Adrenal gland (tissue), 12 donors: ENCODE results near the gene SEMA5A. TPM values are rescaled to one million over a fixed set of nuclear protein-coding genes. Genes with fewer than 3 reads are reported as not detected.

Experiments used
- DNase-seq, 7 donors: peaks; one replicate each; pipeline ENCODE4 v3.0.0-alpha.2; 2019 to 2020
- H3K27ac ChIP-seq, 5 donors: fragments of 200-600 bp; sonication (generic) in 4 of 5; 1 replicate in 3 of 5; 2 replicates in 2 of 5; pipeline versions ENCODE4 v1.5.1 to v1.8.0; 2016 to 2020; ENCODE audit warnings: mild to moderate bottlenecking in 1 of 5
- H3K27me3 ChIP-seq: fragments of 200-600 bp; 2 replicates; pipeline ENCODE4 v1.8.0; 2021
- H3K36me3 ChIP-seq, 2 donors: fragments of 200-600 bp; replicated peaks in 1 of 2; 1 replicate in 1 of 2; 2 replicates in 1 of 2; pipeline versions ENCODE4 v1.5.1 to v1.8.0; 2018 to 2022
- H3K4me1 ChIP-seq, 2 donors: fragments of 200-600 bp; replicated peaks in 1 of 2; 1 replicate in 1 of 2; 2 replicates in 1 of 2; pipeline versions ENCODE4 v1.5.1 to v1.8.0; 2018 to 2021
- H3K4me3 ChIP-seq, 4 donors: fragments of 200-600 bp; sonication (generic) in 3 of 4; one replicate each; pipeline ENCODE4 v1.5.1; 2016 to 2018
- H3K9me3 ChIP-seq, 3 donors: fragments of 200-600 bp; sonication (generic) in 1 of 3; replicated peaks in 1 of 3; 1 replicate in 2 of 3; 2 replicates in 1 of 3; pipeline versions ENCODE4 v1.5.1 to v1.8.0; 2016 to 2021
- CTCF ChIP-seq, 6 experiments: fragments of 450-650 bp in 4 of 6; fragments of 200-600 bp in 2 of 6; sonication (generic) in 1 of 6; IDR thresholded peaks; 1 replicate in 5 of 6; 2 replicates in 1 of 6; pipeline versions ENCODE4 v1.5.1 to v1.8.0; 2016 to 2021; ENCODE audit warnings: antibody characterized with exemption in 6 of 6, mild to moderate bottlenecking in 2 of 6, moderate library complexity in 1 of 6
- POLR2A ChIP-seq, 2 donors: fragments of 450-650 bp; IDR thresholded peaks; one replicate each; pipeline ENCODE4 v1.6.1; 2017; ENCODE audit warnings: antibody characterized with exemption in 2 of 2, mild to moderate bottlenecking in 2 of 2, moderate library complexity in 1 of 2
- WGBS, 4 donors: extraction: QIAGEN DNeasy Blood & Tissue Kit in 2 of 4; methylation state at CpG; one replicate each; pipeline versions ENCODE4 v1.1.5 to v1.1.7; 2013 to 2017; 5-methylcytosine and 5-hydroxymethylcytosine counted together
- intact Hi-C, 2 donors: fragments of 100-400 bp; cut with DNase I; formaldehyde crosslinking; loops; one replicate each; pipeline versions ENCODE4 v1.14.1 to v1.15.0; 2022 to 2023
- polyA plus RNA-seq, 3 donors: library from polyadenylated mRNA; stranded (reverse); fragments of 200-250 nt in 2 of 3; fragments of 350-450 nt in 1 of 3; fragmentation: Illumina TruSeq in 1 of 3; extraction: RNeasy Lipid Tissue Mini Kit (QIAGEN cat#74804) in 1 of 3; gene quantifications; one replicate each; pipeline ENCODE4 v1.2.3, GENCODE V29; 2013 to 2014
- total RNA-seq, 9 donors: library from RNA; depleted of rRNA in 4 of 9; stranded (reverse); fragments of >200 nt in 4 of 9; fragments of 120-200 nt in 1 of 9; fragmentation: NEBNext Ultra II Directional in 1 of 9; extraction: Animal tissue kit (Norgen Biotek cat#: 25700) in 1 of 9; gene quantifications; one replicate each; pipeline versions ENCODE4 v1.1.0 to v1.2.4, GENCODE V29; 2013 to 2023
- donor health status: healthy with polysubstance abuse.
- donor health status: Bipolar disorder and iron deficiency.
- donor health status: DM: yes; HTN: yes; CAD: no.
- donor health status: DM: no; HTN: no; CAD: no.
- donor health status: DM: no; HTN: no; CAD: no.
- donor health status: DM: yes; HTN: yes; CAD: no.

The SEMA5A gene
- total and polyA plus RNA-seq, 12 donors, result 0.40 to 6.0 (median 2.6) TPM

- no peak for TF ChIP-seq POLR2A (IDR thresholded peaks at IDR 0.05)
- TF ChIP-seq CTCF (IDR thresholded peaks at IDR 0.05), result no peak
- intact Hi-C loops, result no loop called here
- no peaks in the 10 kb centered on the region for H3K9me3 ChIP-seq
- H3K4me3 ChIP-seq, result no peak overlapping the region
- 68 to 87% (median 83%) methylated on average over 4 of the region's 4 CpGs for WGBS, 4 donors
- H3K36me3 ChIP-seq, result no peaks in the 10 kb centered on the region
- no peak for DNase-seq
- H3K27me3 ChIP-seq, result no peaks in the 10 kb centered on the region
- H3K4me1 ChIP-seq, result no peaks in the 10 kb centered on the region
- no peak overlapping the region for H3K27ac ChIP-seq
Measured at GRCh38 chr5:9332026-9332425, 213.8 kb downstream of the SEMA5A start.

DNA sequence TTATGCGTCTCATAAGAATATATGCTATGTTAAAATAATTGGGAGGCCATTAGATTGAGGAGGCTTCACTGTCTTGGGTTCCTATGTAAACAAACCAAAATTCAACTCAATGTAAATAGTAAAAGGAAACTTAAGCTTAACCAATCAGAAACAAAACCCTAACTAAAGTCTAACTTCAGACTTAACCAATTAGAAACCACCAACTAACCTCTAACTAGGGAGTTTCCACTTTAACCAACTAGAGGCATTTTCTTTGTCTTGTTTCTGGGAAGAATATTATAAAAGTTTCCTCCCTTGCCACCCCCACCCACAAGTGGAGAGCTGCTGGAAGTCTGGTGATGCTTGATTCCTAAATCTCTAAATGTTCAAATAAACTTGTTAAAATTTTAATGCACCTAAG lies 214.5 kb downstream of the SEMA5A start:
- intact Hi-C loops, result no loop called here
- Histone ChIP-seq H3K4me3 (no peak overlapping the region), H3K9me3 (no peaks in the 10 kb centered on the region), H3K27ac (no peak overlapping the region), H3K4me1 (no peaks in the 10 kb centered on the region), H3K27me3 (no peaks in the 10 kb centered on the region), H3K36me3 (no peaks in the 10 kb centered on the region)
- 89 to 91% (median 91%) methylated on average over 1 of the region's 1 CpG for WGBS, 4 donors
- TF ChIP-seq CTCF (IDR thresholded peaks at IDR 0.05) (no peak), POLR2A (IDR thresholded peaks at IDR 0.05) (no peak)
- no peak for DNase-seq

DNA sequence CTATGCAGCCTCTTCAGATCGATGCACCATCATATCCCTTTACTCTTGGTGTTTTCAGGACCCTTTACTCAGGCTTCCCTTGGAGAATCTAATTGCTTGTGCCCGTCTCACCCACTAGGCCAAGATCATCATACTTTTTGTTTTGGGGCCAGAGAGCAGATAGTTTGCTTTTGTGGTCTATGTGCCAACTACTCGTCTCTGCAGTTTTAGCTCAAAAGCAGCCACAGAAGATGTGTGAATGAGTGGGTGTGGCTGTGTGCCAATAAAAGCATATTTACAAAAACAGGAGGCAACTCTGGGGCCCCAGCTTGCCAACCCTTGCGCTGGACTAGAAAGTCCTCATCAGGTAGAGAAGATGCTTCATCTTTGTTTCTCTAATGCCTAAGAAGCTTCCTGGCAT lies 216.8 kb downstream of the SEMA5A start:
- WGBS, 4 donors, result 51 to 69% (median 60%) methylated on average over 4 of the region's 4 CpGs
- Histone ChIP-seq H3K4me1 (no peaks in the 10 kb centered on the region), H3K4me3 (no peak overlapping the region), H3K27me3 (no peaks in the 10 kb centered on the region), H3K36me3 (no peaks in the 10 kb centered on the region), H3K27ac (no peak overlapping the region), H3K9me3 (no peaks in the 10 kb centered on the region)
- TF ChIP-seq POLR2A (IDR thresholded peaks at IDR 0.05), result no peak
- TF ChIP-seq CTCF (IDR thresholded peaks at IDR 0.05), result no peak
- intact Hi-C loops, result no loop called here
- no peak for DNase-seq

GRCh38 chr5:9325549-9325948 lies 220.3 kb downstream of the SEMA5A start:
- TF ChIP-seq CTCF (IDR thresholded peaks at IDR 0.05) (no peak), POLR2A (IDR thresholded peaks at IDR 0.05) (no peak)
- Histone ChIP-seq H3K4me3 (no peak overlapping the region), H3K27me3 (no peaks in the 10 kb centered on the region), H3K9me3 (no peaks in the 10 kb centered on the region), H3K27ac (no peak overlapping the region), H3K36me3 (no peaks in the 10 kb centered on the region), H3K4me1 (no peaks in the 10 kb centered on the region)
- DNase-seq, result no peak
- WGBS, 4 donors, result 85 to 93% (median 88%) methylated on average over 4 of the region's 4 CpGs
- intact Hi-C loops, result no loop called here
